Fibroblast of lung (primary cell): ENCODE measurements around the gene GOLGA8B.
"Not testable (repeated sequence)": the region's sequence is repeated elsewhere in the genome, so short reads cannot be mapped to it uniquely, and the experiment has no call there.

Source experiments
- CTCF ChIP-seq, 2 donors: IDR thresholded peaks in 1 of 2; conservative IDR thresholded peaks in 1 of 2; 1 replicate in 1 of 2; 2 replicates in 1 of 2; pipeline ENCODE4 v1.5.1; 2011 to 2012; ENCODE audit warnings: low read length in 2 of 2, control low read depth in 1 of 2, inconsistent platforms in 1 of 2, low read depth in 1 of 2, mild to moderate bottlenecking in 1 of 2
- EZH2 ChIP-seq: IDR thresholded peaks from 2 replicates; pipeline ENCODE4 v1.5.1; 2012; ENCODE audit warnings: low read length, control low read depth, mild to moderate bottlenecking; ENCODE audit errors: missing control alignments

- not testable (repeated sequence) for TF ChIP-seq CTCF (conservative IDR thresholded peaks at IDR 0.05 in 1 of 2, IDR thresholded peaks at IDR 0.05 in 1 of 2; ENCODE audit: low read depth in 1 of 2, low read length in 2 of 2); EZH2
These were observed 33.3 kb downstream of the GOLGA8B start for GRCh38 chr15:34550129-34550528.
